SK-N-SH treated with all-trans-retinoic acid at 6 μM for 48 hours (cell line): ENCODE measurements around the gene PLA2G6.

Experiments
- ATAC-seq: fragments of 200-7000 bp; cut with Tn5 transposase; 3 replicates; pipeline ENCODE4 v1.9.1; 2020; ENCODE audit warnings: mild to moderate bottlenecking, moderate library complexity
- ARNTL ChIP-seq: fragments of 450-650 bp; formaldehyde crosslinking; IDR thresholded peaks from 2 replicates; pipeline ENCODE4 v1.5.0; 2020; ENCODE audit warnings: low read depth, mild to moderate bottlenecking, moderate library complexity, borderline replicate concordance
- BACH2 ChIP-seq: fragments of 250-450 bp; sonication (Bioruptor Pico); IDR thresholded peaks from 2 replicates; pipeline ENCODE4 v1.9.0; 2021; ENCODE audit warnings: mild to moderate bottlenecking, borderline replicate concordance
- CSDC2 ChIP-seq: fragments of 250-450 bp; sonication (Bioruptor Pico); IDR thresholded peaks from 2 replicates; pipeline ENCODE4 v1.5.0; 2020; ENCODE audit warnings: mild to moderate bottlenecking, moderate library complexity
- ESRRG ChIP-seq: fragments of 250-450 bp; sonication (Bioruptor Pico); IDR thresholded peaks from 2 replicates; pipeline ENCODE4 v1.6.1; 2021; ENCODE audit warnings: mild to moderate bottlenecking
- GLIS3 ChIP-seq: fragments of 250-450 bp; sonication (Bioruptor Pico); IDR thresholded peaks from 2 replicates; pipeline ENCODE4 v1.5.0; 2020; ENCODE audit warnings: mild to moderate bottlenecking, moderate library complexity
- ISL1 ChIP-seq: fragments of 250-450 bp; sonication (Bioruptor Pico); IDR thresholded peaks from 2 replicates; pipeline ENCODE4 v2.1.2; 2022; ENCODE audit warnings: mild to moderate bottlenecking, moderate library complexity
- PPARA ChIP-seq: fragments of 250-450 bp; sonication (Bioruptor Pico); IDR thresholded peaks from 2 replicates; pipeline ENCODE4 v1.5.0; 2020; ENCODE audit warnings: mild to moderate bottlenecking, borderline replicate concordance
- RARB ChIP-seq: fragments of 250-450 bp; sonication (Bioruptor Pico); IDR thresholded peaks from 2 replicates; pipeline ENCODE4 v1.8.0; 2021; ENCODE audit warnings: mild to moderate bottlenecking, moderate library complexity
- SNAI2 ChIP-seq: fragments of 250-450 bp; sonication (Bioruptor Pico); IDR thresholded peaks from 2 replicates; pipeline ENCODE4 v1.5.0; 2020; ENCODE audit warnings: mild to moderate bottlenecking, moderate library complexity
- TCF4 ChIP-seq: fragments of 250-450 bp; sonication (Bioruptor Pico); IDR thresholded peaks from 2 replicates; pipeline ENCODE4 v1.8.0; 2021; ENCODE audit warnings: mild to moderate bottlenecking, moderate library complexity, borderline replicate concordance
- ZFP3 ChIP-seq: fragments of 250-450 bp; sonication (Bioruptor Pico); IDR thresholded peaks from 2 replicates; pipeline ENCODE4 v1.5.0; 2020; ENCODE audit warnings: mild to moderate bottlenecking, moderate library complexity
- ZFP30 ChIP-seq: fragments of 450-650 bp; formaldehyde crosslinking; IDR thresholded peaks from 2 replicates; pipeline ENCODE4 v1.5.0; 2022; ENCODE audit warnings: mild to moderate bottlenecking, moderate library complexity
- ZNF565 ChIP-seq: fragments of 450-650 bp; formaldehyde crosslinking; conservative IDR thresholded peaks from 2 replicates; pipeline ENCODE4 v1.5.0; 2020; ENCODE audit warnings: low read depth, mild to moderate bottlenecking, moderate library complexity
- ZNF70 ChIP-seq: fragments of 450-650 bp; formaldehyde crosslinking; IDR thresholded peaks from 2 replicates; pipeline ENCODE4 v1.5.0; 2020; ENCODE audit warnings: mild to moderate bottlenecking, moderate library complexity
- ZNF8 ChIP-seq: fragments of 450-650 bp; formaldehyde crosslinking; IDR thresholded peaks from 2 replicates; pipeline ENCODE4 v1.5.0; 2020; ENCODE audit warnings: mild to moderate bottlenecking, moderate library complexity
- TF ChIP-seq, protein P1 (sequence below): fragments of 250-450 bp; sonication (Bioruptor Pico); IDR thresholded peaks from 2 replicates; pipeline ENCODE4 v1.5.1; 2021; ENCODE audit warnings: mild to moderate bottlenecking, moderate library complexity
- TF ChIP-seq, protein P2 (sequence below): fragments of 250-450 bp; sonication (Bioruptor Pico); IDR thresholded peaks from 2 replicates; pipeline ENCODE4 v1.5.0; 2020; ENCODE audit warnings: mild to moderate bottlenecking, moderate library complexity
- TF ChIP-seq, protein P3 (sequence below): fragments of 250-450 bp; sonication (Bioruptor Pico); IDR thresholded peaks from 2 replicates; pipeline ENCODE4 v1.8.0; 2021; ENCODE audit warnings: low read depth, mild to moderate bottlenecking, moderate library complexity, borderline replicate concordance
- TF ChIP-seq, protein P4 (sequence below): fragments of 250-450 bp; sonication (Bioruptor Pico); IDR thresholded peaks from 2 replicates; pipeline ENCODE4 v1.5.1; 2020; ENCODE audit warnings: low read depth, mild to moderate bottlenecking, moderate library complexity

PLA2G6 gene

DNA sequence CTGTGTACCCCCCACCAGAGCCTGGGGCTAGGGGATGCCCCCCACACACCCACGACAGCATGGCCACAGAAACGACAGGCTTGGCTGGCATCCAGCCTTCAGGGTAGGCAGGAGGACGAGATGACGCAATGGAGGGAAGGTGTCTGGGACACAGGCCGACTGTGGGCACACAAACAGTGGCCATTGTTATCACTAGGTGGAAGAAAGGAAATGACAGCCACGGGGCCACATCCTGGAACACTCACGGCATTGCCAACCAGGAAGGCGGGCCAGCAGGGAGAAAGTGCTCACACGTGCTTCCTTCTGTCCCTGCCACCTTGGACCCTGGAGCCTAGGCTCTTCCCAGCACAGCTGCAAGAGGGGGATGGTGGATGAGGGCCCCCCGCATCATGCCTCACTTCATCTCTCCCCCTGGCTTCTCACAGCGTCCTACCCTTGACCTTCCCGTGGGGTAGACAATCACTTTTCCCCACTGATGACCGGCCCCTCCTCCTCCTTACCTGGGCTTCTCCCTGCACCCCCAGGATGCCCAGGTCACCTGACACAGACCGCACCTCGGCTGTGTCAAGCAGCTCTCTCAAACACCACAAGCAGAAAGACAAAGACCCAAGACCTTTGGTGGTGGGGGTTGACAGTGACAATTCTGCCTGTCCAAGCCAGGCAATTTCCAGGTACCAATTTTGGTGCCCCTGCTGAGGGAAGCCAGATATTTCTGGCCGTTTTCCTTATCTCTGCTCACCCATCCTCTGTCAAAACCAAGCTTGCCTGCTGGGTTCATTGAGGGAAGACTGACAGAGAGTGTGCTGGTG is 8.6 kb downstream of the PLA2G6 start:
- TF ChIP-seq SNAI2 (CRISPR knock-in tag), result no peak
- TF ChIP-seq, protein P1, sequence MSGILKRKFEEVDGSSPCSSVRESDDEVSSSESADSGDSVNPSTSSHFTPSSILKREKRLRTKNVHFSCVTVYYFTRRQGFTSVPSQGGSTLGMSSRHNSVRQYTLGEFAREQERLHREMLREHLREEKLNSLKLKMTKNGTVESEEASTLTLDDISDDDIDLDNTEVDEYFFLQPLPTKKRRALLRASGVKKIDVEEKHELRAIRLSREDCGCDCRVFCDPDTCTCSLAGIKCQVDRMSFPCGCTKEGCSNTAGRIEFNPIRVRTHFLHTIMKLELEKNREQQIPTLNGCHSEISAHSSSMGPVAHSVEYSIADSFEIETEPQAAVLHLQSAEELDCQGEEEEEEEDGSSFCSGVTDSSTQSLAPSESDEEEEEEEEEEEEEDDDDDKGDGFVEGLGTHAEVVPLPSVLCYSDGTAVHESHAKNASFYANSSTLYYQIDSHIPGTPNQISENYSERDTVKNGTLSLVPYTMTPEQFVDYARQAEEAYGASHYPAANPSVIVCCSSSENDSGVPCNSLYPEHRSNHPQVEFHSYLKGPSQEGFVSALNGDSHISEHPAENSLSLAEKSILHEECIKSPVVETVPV (CRISPR knock-in tag), result no peak
- TF ChIP-seq, protein P2, sequence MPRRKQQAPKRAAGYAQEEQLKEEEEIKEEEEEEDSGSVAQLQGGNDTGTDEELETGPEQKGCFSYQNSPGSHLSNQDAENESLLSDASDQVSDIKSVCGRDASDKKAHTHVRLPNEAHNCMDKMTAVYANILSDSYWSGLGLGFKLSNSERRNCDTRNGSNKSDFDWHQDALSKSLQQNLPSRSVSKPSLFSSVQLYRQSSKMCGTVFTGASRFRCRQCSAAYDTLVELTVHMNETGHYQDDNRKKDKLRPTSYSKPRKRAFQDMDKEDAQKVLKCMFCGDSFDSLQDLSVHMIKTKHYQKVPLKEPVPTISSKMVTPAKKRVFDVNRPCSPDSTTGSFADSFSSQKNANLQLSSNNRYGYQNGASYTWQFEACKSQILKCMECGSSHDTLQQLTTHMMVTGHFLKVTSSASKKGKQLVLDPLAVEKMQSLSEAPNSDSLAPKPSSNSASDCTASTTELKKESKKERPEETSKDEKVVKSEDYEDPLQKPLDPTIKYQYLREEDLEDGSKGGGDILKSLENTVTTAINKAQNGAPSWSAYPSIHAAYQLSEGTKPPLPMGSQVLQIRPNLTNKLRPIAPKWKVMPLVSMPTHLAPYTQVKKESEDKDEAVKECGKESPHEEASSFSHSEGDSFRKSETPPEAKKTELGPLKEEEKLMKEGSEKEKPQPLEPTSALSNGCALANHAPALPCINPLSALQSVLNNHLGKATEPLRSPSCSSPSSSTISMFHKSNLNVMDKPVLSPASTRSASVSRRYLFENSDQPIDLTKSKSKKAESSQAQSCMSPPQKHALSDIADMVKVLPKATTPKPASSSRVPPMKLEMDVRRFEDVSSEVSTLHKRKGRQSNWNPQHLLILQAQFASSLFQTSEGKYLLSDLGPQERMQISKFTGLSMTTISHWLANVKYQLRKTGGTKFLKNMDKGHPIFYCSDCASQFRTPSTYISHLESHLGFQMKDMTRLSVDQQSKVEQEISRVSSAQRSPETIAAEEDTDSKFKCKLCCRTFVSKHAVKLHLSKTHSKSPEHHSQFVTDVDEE (CRISPR knock-in tag), result no peak
- TF ChIP-seq ZFP3 (CRISPR knock-in tag), result no peak
- no peak for TF ChIP-seq GLIS3 (CRISPR knock-in tag)
- no peak for TF ChIP-seq ARNTL (CRISPR knock-in tag)
- TF ChIP-seq PPARA, result no peak
- no peak for TF ChIP-seq ZNF565 (CRISPR knock-in tag)
- no peak for TF ChIP-seq RARB
- no peak for TF ChIP-seq CSDC2 (CRISPR knock-in tag)
- TF ChIP-seq ESRRG, result no peak
- no peak for TF ChIP-seq ZNF8 (CRISPR knock-in tag)
- TF ChIP-seq, protein P3, sequence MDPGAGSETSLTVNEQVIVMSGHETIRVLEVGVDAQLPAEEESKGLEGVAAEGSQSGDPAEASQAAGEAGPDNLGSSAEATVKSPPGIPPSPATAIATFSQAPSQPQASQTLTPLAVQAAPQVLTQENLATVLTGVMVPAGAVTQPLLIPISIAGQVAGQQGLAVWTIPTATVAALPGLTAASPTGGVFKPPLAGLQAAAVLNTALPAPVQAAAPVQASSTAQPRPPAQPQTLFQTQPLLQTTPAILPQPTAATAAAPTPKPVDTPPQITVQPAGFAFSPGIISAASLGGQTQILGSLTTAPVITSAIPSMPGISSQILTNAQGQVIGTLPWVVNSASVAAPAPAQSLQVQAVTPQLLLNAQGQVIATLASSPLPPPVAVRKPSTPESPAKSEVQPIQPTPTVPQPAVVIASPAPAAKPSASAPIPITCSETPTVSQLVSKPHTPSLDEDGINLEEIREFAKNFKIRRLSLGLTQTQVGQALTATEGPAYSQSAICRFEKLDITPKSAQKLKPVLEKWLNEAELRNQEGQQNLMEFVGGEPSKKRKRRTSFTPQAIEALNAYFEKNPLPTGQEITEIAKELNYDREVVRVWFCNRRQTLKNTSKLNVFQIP, result no peak
- no peak for ATAC-seq

DNA sequence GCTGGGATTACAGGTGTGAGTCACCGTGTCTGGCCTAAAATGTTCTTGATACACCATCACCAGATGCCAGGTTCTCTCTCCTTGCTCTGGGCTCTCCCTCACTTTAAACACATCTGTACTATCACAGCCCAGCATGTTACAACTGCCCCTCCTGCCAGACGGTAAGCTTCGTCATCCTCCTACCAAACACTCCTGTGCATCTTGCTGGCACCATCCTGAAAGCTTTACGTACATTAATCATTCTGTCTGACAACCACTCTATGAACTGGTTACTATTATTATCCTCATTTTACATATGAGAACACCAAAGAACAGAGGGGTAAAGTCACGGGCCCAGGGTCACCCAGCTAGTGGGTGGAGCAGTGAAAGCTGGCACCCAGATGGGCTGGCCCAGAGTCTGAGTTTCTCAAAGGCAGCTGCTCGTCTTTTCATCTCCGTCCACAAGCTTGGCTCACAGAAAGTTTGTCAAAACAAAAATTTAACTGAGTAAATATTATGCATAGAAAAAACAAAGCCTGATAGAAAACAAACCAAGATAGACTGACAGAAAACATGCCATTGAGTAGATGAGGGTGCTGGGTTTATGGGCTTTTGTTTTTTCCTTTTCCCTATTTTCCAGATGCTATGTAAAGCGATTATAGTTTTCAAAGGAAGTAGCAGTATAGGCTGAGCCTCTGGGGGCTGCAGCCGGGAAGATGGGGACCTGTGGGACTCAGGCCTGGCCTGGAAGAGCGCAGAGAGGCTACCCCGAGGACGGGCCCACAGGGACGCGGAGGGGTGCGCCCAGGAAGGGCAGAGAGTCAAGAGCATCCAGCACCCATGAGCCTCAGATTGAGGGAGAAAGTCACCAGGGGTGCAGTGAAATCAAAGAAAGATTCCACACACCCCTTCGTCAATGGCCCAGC is 9.5 kb downstream of the PLA2G6 start:
- no peak for ATAC-seq
- TF ChIP-seq, protein P4, sequence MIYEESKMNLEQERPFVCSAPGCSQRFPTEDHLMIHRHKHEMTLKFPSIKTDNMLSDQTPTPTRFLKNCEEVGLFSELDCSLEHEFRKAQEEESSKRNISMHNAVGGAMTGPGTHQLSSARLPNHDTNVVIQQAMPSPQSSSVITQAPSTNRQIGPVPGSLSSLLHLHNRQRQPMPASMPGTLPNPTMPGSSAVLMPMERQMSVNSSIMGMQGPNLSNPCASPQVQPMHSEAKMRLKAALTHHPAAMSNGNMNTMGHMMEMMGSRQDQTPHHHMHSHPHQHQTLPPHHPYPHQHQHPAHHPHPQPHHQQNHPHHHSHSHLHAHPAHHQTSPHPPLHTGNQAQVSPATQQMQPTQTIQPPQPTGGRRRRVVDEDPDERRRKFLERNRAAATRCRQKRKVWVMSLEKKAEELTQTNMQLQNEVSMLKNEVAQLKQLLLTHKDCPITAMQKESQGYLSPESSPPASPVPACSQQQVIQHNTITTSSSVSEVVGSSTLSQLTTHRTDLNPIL (CRISPR knock-in tag), result no peak
- TF ChIP-seq ARNTL (CRISPR knock-in tag), result no peak
- TF ChIP-seq SNAI2 (CRISPR knock-in tag), result no peak
- no peak for TF ChIP-seq BACH2 (CRISPR knock-in tag)
- TF ChIP-seq, protein P1 (CRISPR knock-in tag), result no peak
- TF ChIP-seq ZNF70 (CRISPR knock-in tag), result no peak
- TF ChIP-seq ISL1 (CRISPR knock-in tag), result no peak
- TF ChIP-seq ZNF8 (CRISPR knock-in tag), result no peak
- TF ChIP-seq, protein P2 (CRISPR knock-in tag), result no peak
- TF ChIP-seq ZFP3 (CRISPR knock-in tag), result no peak
- no peak for TF ChIP-seq TCF4
- no peak for TF ChIP-seq CSDC2 (CRISPR knock-in tag)
- TF ChIP-seq ZFP30, result no peak
